ENCODE measurements around the gene SH3BP1. TPM values are rescaled to one million over a fixed set of nuclear protein-coding genes. Genes with fewer than 3 reads are reported as not detected.

The SH3BP1 gene
- total and polyA plus RNA-seq, 2 of the 13 experiments (the other 11 are each of a cell fraction or from before 2014, with no cell fraction given): 8.4 to 18.5 TPM

- peak; percentile 85 for TF ChIP-seq ZNF781 (CRISPR knock-in tag; IDR thresholded peaks at IDR 0.05; ENCODE audit: borderline replicate concordance, not compliant biosample characterization)
- no peak for TF ChIP-seq NR0B2 (CRISPR knock-in tag; IDR thresholded peaks at IDR 0.05)
- no peak for TF ChIP-seq CTCF (CRISPR knock-in tag; IDR thresholded peaks at IDR 0.05)
- TF ChIP-seq IRF9 (CRISPR knock-in tag; IDR thresholded peaks at IDR 0.05; ENCODE audit: borderline replicate concordance): no peak
- no peak for TF ChIP-seq ZNF749 (CRISPR knock-in tag; IDR thresholded peaks at IDR 0.05; ENCODE audit: borderline replicate concordance)
- TF ChIP-seq ZFP90 (CRISPR knock-in tag; IDR thresholded peaks at IDR 0.05; ENCODE audit: borderline replicate concordance): no peak
- peak; percentile 81 for TF ChIP-seq ZMYM3 (CRISPR knock-in tag; IDR thresholded peaks at IDR 0.05)
- TF ChIP-seq ZNF343 (CRISPR knock-in tag; IDR thresholded peaks at IDR 0.05): 0 out of 2 replicates have a peak, but pooled peaks have one; percentile 29
- no peak for TF ChIP-seq ZNF101 (CRISPR knock-in tag; IDR thresholded peaks at IDR 0.05; ENCODE audit: borderline replicate concordance, low read depth)
- peak; percentile 61 for TF ChIP-seq SOX5 (CRISPR knock-in tag; IDR thresholded peaks at IDR 0.05; ENCODE audit: borderline replicate concordance)
- no peak for TF ChIP-seq SMAD1 (CRISPR knock-in tag; IDR thresholded peaks at IDR 0.05; ENCODE audit: borderline replicate concordance, low read depth)
- TF ChIP-seq RFXANK (CRISPR knock-in tag; IDR thresholded peaks at IDR 0.05): 0 out of 2 replicates have a peak, but pooled peaks have one; percentile 23
- TF ChIP-seq ZNF800 (CRISPR knock-in tag; IDR thresholded peaks at IDR 0.05): no peak
- no peak for TF ChIP-seq ZNF558 (CRISPR knock-in tag; IDR thresholded peaks at IDR 0.05; ENCODE audit: borderline replicate concordance)
- peak; percentile 69; the same call in 1 of the 2 replicates for TF ChIP-seq PPARG (CRISPR knock-in tag; conservative IDR thresholded peaks at IDR 0.05)
- peak; percentile 68 for TF ChIP-seq CREM (IDR thresholded peaks at IDR 0.05)
- TF ChIP-seq CREM (CRISPR knock-in tag; IDR thresholded peaks at IDR 0.05): no peak
- peak; percentile 73; the same call in 1 of the 3 replicates for TF ChIP-seq MXI1 (IDR thresholded peaks at IDR 0.05; ENCODE audit: borderline replicate concordance, low read depth, low read length)
- peak; percentile 58; the same call in 1 of the 2 replicates for TF ChIP-seq ZFX (CRISPR knock-in tag; IDR thresholded peaks at IDR 0.05; ENCODE audit: low read depth)
- peak; percentile 17; the same call in 1 of the 2 replicates for TF ChIP-seq EEA1 (CRISPR knock-in tag; IDR thresholded peaks at IDR 0.05; ENCODE audit: borderline replicate concordance)
- no peak for TF ChIP-seq JARID2 (CRISPR knock-in tag; IDR thresholded peaks at IDR 0.05; ENCODE audit: insufficient replicate concordance)
- TF ChIP-seq CBX1 (IDR thresholded peaks at IDR 0.05; ENCODE audit: low read depth): no peak
- TF ChIP-seq RAD51 (IDR thresholded peaks at IDR 0.05; ENCODE audit: borderline replicate concordance): no peak
- TF ChIP-seq EED (CRISPR knock-in tag; IDR thresholded peaks at IDR 0.05): no peak
- peak; percentile 55; the same call in 1 of the 2 replicates for TF ChIP-seq ZNF816 (CRISPR knock-in tag; IDR thresholded peaks at IDR 0.05; ENCODE audit: borderline replicate concordance)
Observed at GRCh38 chr22:37659066-37659896, 19.8 kb downstream of the SH3BP1 start (continued).

Data from HepG2 (cell line).